ENCODE measurements around the gene ZFAND5.

The ZFAND5 gene

GRCh38 chr9:72322259-72322658 lies 42.7 kb downstream of the ZFAND5 start:
- no peak for DNase-seq

GRCh38 chr9:72315510-72316311 lies 49.3 kb downstream of the ZFAND5 start:
- DNase-seq, result no peak

GRCh38 chr9:72315089-72315509 lies 49.9 kb downstream of the ZFAND5 start:
- no peak for DNase-seq

GRCh38 chr9:72313507-72313906 lies 51.5 kb downstream of the ZFAND5 start:
- DNase-seq, result no peak

GRCh38 chr9:72312386-72312987 lies 52.5 kb downstream of the ZFAND5 start:
- no peak for DNase-seq

- no peak for DNase-seq
Observed at GRCh38 chr9:72309364-72310133, 55.5 kb downstream of the ZFAND5 start.

GRCh38 chr9:72306761-72307160 lies 58.2 kb downstream of the ZFAND5 start:
- DNase-seq, result no peak

- no peak for DNase-seq
Observed at GRCh38 chr9:72305707-72306106, 59.3 kb downstream of the ZFAND5 start.

- peak; percentile 7 for DNase-seq
Observed at GRCh38 chr9:72305102-72305546, 59.9 kb downstream of the ZFAND5 start.

GRCh38 chr9:72304538-72304937 lies 60.5 kb downstream of the ZFAND5 start:
- DNase-seq, result no peak

Data from activated CD4-positive, alpha-beta T cell treated with anti-CD3 and anti-CD28 coated beads, Interleukin-2, amount 50 U/mL, for 16 hours (primary cell).